Loucy (cell line): ENCODE measurements around the gene GRHL3.

Experiments used
- H2AFZ ChIP-seq: fragments of 200-600 bp; sonication (generic); 2 replicates; pipeline ENCODE4 v1.6.0; 2016; ENCODE audit warnings: antibody characterized with exemption, mild to moderate bottlenecking, low read length, moderate library complexity
- H3F3A ChIP-seq: fragments of 200-600 bp; 2 replicates; pipeline ENCODE4 v1.6.0; 2016; ENCODE audit warnings: antibody characterized with exemption, low read depth, mild to moderate bottlenecking
- H3K27me3 ChIP-seq: fragments of 200-600 bp; sonication (generic); 2 replicates; pipeline ENCODE4 v1.6.1; 2014; ENCODE audit warnings: low read length, mild to moderate bottlenecking; ENCODE audit not compliant: insufficient read depth, poor library complexity, severe bottlenecking
- H3K36me3 ChIP-seq: fragments of 200-600 bp; sonication (generic); 2 replicates; pipeline ENCODE4 v1.6.1; 2016; ENCODE audit warnings: low read length; ENCODE audit not compliant: insufficient read depth
- H3K4me1 ChIP-seq: fragments of 200-600 bp; sonication (generic); 2 replicates; pipeline ENCODE4 v1.5.1; 2014; ENCODE audit warnings: low read length, mild to moderate bottlenecking; ENCODE audit not compliant: insufficient read depth, poor library complexity, severe bottlenecking
- H3K4me2 ChIP-seq: fragments of 200-600 bp; sonication (generic); 2 replicates; pipeline ENCODE4 v1.6.0; 2014; ENCODE audit warnings: antibody characterized with exemption, low read length, low read depth, mild to moderate bottlenecking; ENCODE audit not compliant: poor library complexity, severe bottlenecking
- H3K4me3 ChIP-seq: fragments of 200-600 bp; sonication (generic); 2 replicates; pipeline ENCODE4 v1.5.1; 2014; ENCODE audit warnings: low read length, mild to moderate bottlenecking, mixed read lengths; ENCODE audit not compliant: poor library complexity, severe bottlenecking
- H3K79me2 ChIP-seq: fragments of 200-600 bp; sonication (generic); 2 replicates; pipeline ENCODE4 v1.6.1; 2014; ENCODE audit warnings: low read length; ENCODE audit not compliant: insufficient read depth
- H3K9ac ChIP-seq: fragments of 200-600 bp; sonication (generic); 2 replicates; pipeline ENCODE4 v1.6.0; 2014; ENCODE audit warnings: mild to moderate bottlenecking, low read depth, low read length, moderate library complexity; ENCODE audit not compliant: poor library complexity, severe bottlenecking
- H3K9me2 ChIP-seq: fragments of 200-600 bp; sonication (generic); replicated peaks from 2 replicates; pipeline ENCODE4 v1.6.1; 2016; ENCODE audit warnings: low read depth, low read length, mixed read lengths
- H3K9me3 ChIP-seq: fragments of 200-600 bp; sonication (generic); 2 replicates; pipeline ENCODE4 v1.6.1; 2014; ENCODE audit warnings: mild to moderate bottlenecking, antibody characterized with exemption, low read length, low read depth; ENCODE audit not compliant: insufficient read depth
- H4K20me1 ChIP-seq: fragments of 200-600 bp; sonication (generic); 2 replicates; pipeline ENCODE4 v1.6.0; 2014; ENCODE audit warnings: antibody characterized with exemption, low read length, mild to moderate bottlenecking; ENCODE audit not compliant: insufficient read depth, poor library complexity, severe bottlenecking
- CTCF ChIP-seq: fragments of 200-600 bp; sonication (generic); conservative IDR thresholded peaks from 2 replicates; pipeline ENCODE4 v1.5.1; 2014; ENCODE audit warnings: mild to moderate bottlenecking, antibody characterized with exemption, low read length
- EZH2phosphoT487 ChIP-seq: fragments of 200-600 bp; IDR thresholded peaks from 2 replicates; pipeline ENCODE4 v1.6.1; 2018; ENCODE audit warnings: antibody characterized with exemption, mild to moderate bottlenecking, moderate library complexity, borderline replicate concordance

The GRHL3 gene

DNA sequence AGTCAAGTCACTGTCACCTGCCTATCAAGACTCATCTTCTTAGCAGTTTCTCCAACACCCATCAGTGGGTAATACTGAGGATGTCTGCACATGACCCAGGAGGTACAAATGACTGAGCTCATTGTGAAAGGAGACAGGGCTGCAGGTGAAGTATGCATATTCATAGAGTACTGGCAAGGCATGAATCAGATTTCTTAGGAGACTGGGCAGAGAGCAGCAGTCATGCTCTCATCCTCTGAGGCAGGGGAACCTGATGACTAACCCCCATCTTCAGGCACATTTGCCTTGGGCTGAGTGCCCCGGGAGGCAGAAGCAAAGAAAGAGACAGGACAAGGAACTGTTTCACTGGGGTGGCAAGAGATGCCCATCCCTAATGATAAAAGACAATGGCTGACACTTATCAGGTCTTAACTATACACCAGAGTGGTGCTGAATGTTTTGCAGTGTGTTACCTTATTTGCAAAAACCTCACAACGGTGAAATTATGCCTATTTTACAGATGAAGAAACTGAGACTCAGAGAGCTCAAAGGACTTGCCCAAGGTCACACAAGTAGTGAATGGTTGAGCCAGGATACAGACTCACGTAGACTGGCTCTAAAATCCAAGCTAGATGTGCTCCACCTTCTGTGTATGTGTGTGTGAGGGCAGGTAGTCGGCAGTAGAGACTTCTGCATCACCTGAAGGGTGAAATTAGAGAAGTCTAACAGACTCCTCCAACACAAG lies 9.2 kb upstream of the GRHL3 start:
- Histone ChIP-seq H3K9ac (no peak overlapping the region), H3K9me3 (no peaks in the 10 kb centered on the region), H4K20me1 (no peaks in the 10 kb centered on the region), H3K27me3 (no peaks in the 10 kb centered on the region), H3K36me3 (no peaks in the 10 kb centered on the region), H3F3A (no peaks in the 10 kb centered on the region), H3K4me3 (no peak overlapping the region), H3K79me2 (no peaks in the 10 kb centered on the region), H2AFZ (no peak overlapping the region), H3K4me1 (peaks cover 5% of the 10 kb centered on the region), H3K9me2 (no peaks in the 10 kb centered on the region), H3K4me2 (no peak overlapping the region)
- no peak for TF ChIP-seq EZH2phosphoT487

DNA sequence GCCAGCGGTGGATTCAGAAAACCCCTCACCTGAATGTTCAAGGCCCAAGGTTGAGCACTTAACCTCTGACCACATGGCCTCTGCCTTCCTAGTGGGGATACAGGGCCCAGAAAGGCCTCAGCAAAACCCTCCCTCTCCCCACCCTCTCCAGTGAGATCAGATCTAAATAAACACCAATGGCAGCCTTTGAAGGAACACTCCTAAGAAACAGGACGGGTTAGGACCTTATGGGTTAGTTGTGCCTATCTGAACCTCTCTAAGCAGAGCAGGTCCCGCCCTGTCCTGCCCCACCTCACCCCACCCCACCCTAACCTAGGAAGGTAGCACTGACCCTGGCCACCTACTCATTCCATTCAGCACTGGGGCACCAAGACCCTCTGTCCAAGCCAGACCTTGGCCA lies 7.9 kb upstream of the GRHL3 start:
- TF ChIP-seq EZH2phosphoT487 (no peak), CTCF (no peak)
- Histone ChIP-seq H3K36me3 (no peaks in the 10 kb centered on the region), H3K9ac (no peak overlapping the region), H3K79me2 (no peaks in the 10 kb centered on the region), H3K27me3 (no peaks in the 10 kb centered on the region), H3K9me2 (no peaks in the 10 kb centered on the region), H3K4me1 (peaks cover 5% of the 10 kb centered on the region), H3K4me2 (no peak overlapping the region), H2AFZ (no peak overlapping the region), H3F3A (no peaks in the 10 kb centered on the region), H3K9me3 (no peaks in the 10 kb centered on the region), H4K20me1 (no peaks in the 10 kb centered on the region), H3K4me3 (no peak overlapping the region)

DNA sequence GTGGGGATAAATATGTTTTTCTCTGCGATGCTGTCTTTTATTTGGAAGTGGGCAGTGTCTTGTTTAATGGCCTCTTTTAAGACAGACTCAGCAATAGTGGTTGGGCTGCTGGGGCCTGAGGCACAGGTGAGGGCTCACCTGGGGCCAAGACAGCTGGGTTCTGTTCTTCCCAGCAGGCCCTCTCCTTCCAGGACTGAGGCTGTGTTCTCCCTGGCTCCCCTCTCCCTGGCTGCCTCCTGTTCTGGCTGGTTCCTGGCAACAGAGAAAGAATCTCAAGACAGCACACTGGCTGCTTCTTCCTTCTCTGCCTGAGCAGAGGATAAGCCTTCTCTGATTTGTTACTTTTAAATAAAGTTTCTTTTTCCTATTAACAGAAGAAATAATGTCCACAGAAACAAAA lies 7.4 kb upstream of the GRHL3 start:
- no peaks in the 10 kb centered on the region for H3K79me2 ChIP-seq
- no peak overlapping the region for H3K9ac ChIP-seq
- H2AFZ ChIP-seq: no peak overlapping the region
- no peaks in the 10 kb centered on the region for H3K27me3 ChIP-seq
- H3K4me1 ChIP-seq: peaks cover 6% of the 10 kb centered on the region
- H4K20me1 ChIP-seq: no peaks in the 10 kb centered on the region
- H3K9me3 ChIP-seq: no peaks in the 10 kb centered on the region
- H3K36me3 ChIP-seq: no peaks in the 10 kb centered on the region
- TF ChIP-seq EZH2phosphoT487 (no peak), CTCF (no peak)
- no peaks in the 10 kb centered on the region for H3K9me2 ChIP-seq
- H3K4me3 ChIP-seq: no peak overlapping the region
- H3K4me2 ChIP-seq: no peak overlapping the region
- H3F3A ChIP-seq: no peaks in the 10 kb centered on the region

- no peaks in the 10 kb centered on the region for H3K27me3 ChIP-seq
- H3K36me3 ChIP-seq: no peaks in the 10 kb centered on the region
- no peak overlapping the region for H3K4me2 ChIP-seq
Measured at GRCh38 chr1:24315391-24315790, 3.8 kb upstream of the GRHL3 start.

More at GRCh38 chr1:24315391-24315790, 3.8 kb upstream of the GRHL3 start:
- Histone ChIP-seq H3K4me1 (peaks cover 36% of the 10 kb centered on the region), H3K9me2 (no peaks in the 10 kb centered on the region), H2AFZ (no peak overlapping the region), H4K20me1 (no peaks in the 10 kb centered on the region), H3K9ac (no peak overlapping the region), H3K79me2 (no peaks in the 10 kb centered on the region), H3F3A (no peaks in the 10 kb centered on the region), H3K9me3 (no peaks in the 10 kb centered on the region), H3K4me3 (no peak overlapping the region)
- no peak for TF ChIP-seq EZH2phosphoT487
- no peak for TF ChIP-seq CTCF
